Mesodermal cell (in vitro differentiated cells): Measurements from ENCODE around the gene STAMBPL1.
"Not testable (repeated sequence)": the region's sequence is repeated elsewhere in the genome, so short reads cannot be mapped to it uniquely, and the experiment has no call there.

ENCODE experiments used
- H3K27ac ChIP-seq: 2 replicates; pipeline ENCODE4 v1.7.0; 2013; ENCODE audit warnings: mild to moderate bottlenecking, low read depth, low read length, moderate library complexity; ENCODE audit not compliant: severe bottlenecking
- H3K36me3 ChIP-seq: 2 replicates; pipeline ENCODE4 v1.7.1; 2013; ENCODE audit warnings: mild to moderate bottlenecking, low read length, moderate library complexity; ENCODE audit not compliant: control insufficient read depth, insufficient read depth
- H3K4me1 ChIP-seq: one replicate; pipeline ENCODE4 v1.7.1; 2013; ENCODE audit warnings: mild to moderate bottlenecking, low read length; ENCODE audit not compliant: insufficient read depth, control insufficient read depth, poor library complexity, severe bottlenecking
- H3K4me3 ChIP-seq: 2 replicates; pipeline ENCODE4 v1.7.0; 2013; ENCODE audit warnings: low read length, control low read depth, mild to moderate bottlenecking; ENCODE audit not compliant: insufficient read depth, poor library complexity, severe bottlenecking; ENCODE audit errors: extremely low read depth
- H3K9me3 ChIP-seq: 2 replicates; pipeline ENCODE4 v1.7.1; 2013; ENCODE audit warnings: mild to moderate bottlenecking, low read length, moderate library complexity; ENCODE audit not compliant: control insufficient read depth
- WGBS, 2 experiments: methylation state at CpG; one replicate each; pipeline ENCODE4 v1.1.5; 2013; ENCODE audit warnings: missing lambda C conversion rate in 2 of 2; ENCODE audit not compliant: insufficient coverage in 2 of 2; 5-methylcytosine and 5-hydroxymethylcytosine counted together

STAMBPL1 gene

DNA sequence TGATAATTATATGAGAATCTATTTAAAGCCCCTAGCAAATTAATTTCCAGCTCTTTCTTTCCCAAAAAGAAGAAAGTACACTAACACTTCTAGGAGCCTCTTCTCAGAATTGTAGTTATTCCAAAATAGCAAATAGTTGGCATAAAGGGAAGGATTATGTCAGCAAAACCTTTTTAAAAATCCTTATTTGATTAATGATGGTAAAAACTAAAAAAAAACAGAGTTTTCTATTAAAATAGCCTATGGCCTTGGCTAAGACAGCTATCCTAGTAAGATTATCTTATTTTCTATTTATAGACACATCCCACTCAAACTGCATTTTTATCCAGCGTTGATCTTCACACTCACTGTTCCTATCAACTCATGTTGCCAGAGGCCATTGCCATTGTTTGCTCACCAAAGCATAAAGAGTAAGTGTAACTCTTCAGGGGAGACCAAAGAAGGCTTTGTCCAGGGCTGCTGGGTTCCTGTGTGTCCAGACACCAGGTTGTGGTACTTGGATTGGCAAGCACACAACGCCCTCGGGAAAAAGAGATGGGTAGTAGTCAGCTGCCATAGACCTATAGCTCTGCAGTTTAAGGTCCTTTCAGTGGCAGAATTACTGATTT lies 41.0 kb downstream of the STAMBPL1 start:
- Histone ChIP-seq H3K4me1 (no peaks in the 10 kb centered on the region), H3K27ac (no peak overlapping the region), H3K9me3 (no peaks in the 10 kb centered on the region), H3K4me3 (no peak overlapping the region), H3K36me3 (no peaks in the 10 kb centered on the region)
- 85 to 93% methylated on average over 2 to 3 of the region's 3 CpGs for WGBS, 2 experiments

DNA sequence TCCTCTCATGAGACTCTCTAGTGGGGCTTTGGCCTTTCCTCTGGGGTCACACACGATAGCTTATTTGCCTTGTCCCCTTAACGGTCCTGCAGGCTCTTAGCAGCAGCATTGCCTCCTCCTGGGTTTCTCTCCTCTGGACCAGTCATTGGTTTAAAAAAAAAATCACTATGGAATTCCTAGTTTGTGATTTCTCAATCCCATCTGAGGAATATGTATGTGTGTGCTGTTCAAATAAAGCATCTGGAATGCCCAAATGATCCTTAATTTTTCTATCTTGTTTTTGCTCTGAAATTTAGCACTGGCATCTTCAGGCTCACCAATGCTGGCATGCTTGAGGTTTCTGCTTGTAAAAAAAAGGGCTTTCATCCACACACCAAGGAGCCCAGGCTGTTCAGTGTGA lies 42.0 kb downstream of the STAMBPL1 start:
- Histone ChIP-seq H3K27ac (no peak overlapping the region), H3K4me3 (no peak overlapping the region), H3K9me3 (no peaks in the 10 kb centered on the region), H3K4me1 (no peaks in the 10 kb centered on the region), H3K36me3 (no peaks in the 10 kb centered on the region)
- 93 to 100% methylated on average over 2 of the region's 2 CpGs for WGBS, 2 experiments

DNA sequence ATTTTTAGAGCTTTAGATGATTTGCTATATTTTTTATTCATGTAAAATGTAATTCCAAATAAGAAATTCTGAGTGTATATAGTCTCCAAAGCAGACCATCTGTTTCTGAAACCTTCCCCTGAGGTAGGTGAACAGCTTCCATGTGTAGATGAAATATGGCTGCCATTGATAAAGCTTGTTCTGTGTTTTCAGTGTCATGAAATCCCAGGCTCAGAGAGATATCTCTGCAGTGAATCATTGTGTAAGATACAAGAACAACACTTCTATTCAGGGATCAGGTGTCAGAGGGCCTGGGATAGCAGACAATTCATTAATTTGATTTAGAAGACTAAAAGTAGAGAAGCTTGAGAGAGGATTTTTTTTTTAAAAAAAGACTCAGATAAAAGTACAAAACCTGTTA lies 43.5 kb downstream of the STAMBPL1 start:
- Histone ChIP-seq H3K4me1 (no peaks in the 10 kb centered on the region), H3K27ac (no peak overlapping the region), H3K36me3 (no peaks in the 10 kb centered on the region), H3K4me3 (no peak overlapping the region), H3K9me3 (no peaks in the 10 kb centered on the region)

DNA sequence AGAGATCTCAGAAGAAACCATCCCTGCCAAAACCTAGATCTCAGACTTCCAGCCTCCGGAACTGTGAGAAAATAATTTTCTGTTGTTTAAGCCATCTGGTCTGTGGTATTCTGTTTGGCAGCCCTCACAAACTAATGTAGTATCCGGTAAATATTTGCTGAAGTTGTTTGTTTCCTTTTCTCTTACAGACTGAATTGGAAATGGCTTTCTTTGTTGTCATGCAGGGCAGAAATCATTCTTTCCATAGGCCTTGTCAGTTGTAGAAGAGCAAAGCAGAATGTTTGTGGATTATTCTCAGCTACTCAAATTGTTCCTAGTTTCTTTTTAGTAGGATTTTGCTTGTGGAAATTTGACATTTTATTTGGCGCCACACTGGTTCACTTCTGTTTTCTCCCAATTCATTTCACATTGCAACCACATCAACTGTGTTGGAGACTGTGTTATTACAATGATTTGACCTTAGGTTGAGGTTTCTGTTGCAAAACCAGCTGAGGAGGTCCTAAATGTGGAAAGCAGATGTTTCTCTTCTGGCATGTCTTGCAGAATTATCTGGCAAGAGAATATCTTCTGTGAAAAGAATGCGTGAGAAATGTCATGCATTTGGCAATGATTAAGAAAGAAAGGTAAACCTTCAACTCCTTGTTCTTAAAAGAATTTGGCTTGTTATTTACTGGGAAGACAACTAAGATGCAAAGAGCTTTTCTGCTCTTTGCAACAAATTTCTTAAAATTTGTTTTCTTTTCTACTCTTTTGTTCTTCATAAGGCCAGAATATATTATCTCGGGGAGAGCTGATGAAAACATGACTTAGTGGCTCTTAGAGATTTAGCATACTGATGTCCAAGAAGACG lies 46.7 kb downstream of the STAMBPL1 start:
- H3K4me1 ChIP-seq: no peaks in the 10 kb centered on the region
- no peaks in the 10 kb centered on the region for H3K36me3 ChIP-seq
- H3K27ac ChIP-seq: no peak overlapping the region
- H3K9me3 ChIP-seq: no peaks in the 10 kb centered on the region
- no peak overlapping the region for H3K4me3 ChIP-seq
- WGBS, 2 experiments: 76 to 100% methylated on average over 2 to 3 of the region's 6 CpGs

DNA sequence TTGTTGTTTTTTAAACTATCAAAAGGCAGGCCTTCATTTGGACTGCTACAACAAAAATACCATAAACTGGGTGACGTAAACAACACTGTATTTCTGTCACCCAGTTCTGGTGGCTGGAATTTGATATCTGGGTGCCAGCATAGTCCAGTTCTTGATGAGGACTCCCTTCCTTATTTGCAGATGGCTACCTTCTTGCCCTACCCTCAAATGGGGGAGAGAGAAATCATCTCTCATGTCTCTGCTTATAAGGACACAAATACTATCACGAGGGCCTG lies 47.3 kb downstream of the STAMBPL1 start:
- no peak overlapping the region for H3K27ac ChIP-seq
- WGBS, 2 experiments: 76 to 92% methylated on average over 2 of the region's 2 CpGs

DNA sequence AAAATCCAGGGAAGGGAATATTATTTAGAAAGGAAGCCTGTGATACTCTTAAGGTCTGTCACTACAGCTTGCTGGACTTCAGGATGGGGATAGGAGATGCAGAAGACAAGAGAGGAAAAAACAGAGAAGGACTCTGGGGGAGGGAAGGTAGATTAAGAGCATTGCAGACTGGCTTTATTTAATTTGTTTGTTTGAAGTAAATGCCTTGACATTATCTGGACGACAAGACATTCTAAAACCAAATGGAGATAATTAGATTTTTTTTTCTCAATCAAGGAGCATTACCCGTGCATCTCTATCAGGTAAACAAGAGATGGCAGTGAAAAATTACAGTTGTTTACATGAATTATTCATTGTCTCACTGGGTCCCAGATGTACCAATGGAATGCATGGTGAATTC lies 48.2 kb downstream of the STAMBPL1 start:
- Histone ChIP-seq H3K4me3 (no peak overlapping the region), H3K27ac (no peak overlapping the region), H3K9me3 (no peaks in the 10 kb centered on the region), H3K36me3 (no peaks in the 10 kb centered on the region), H3K4me1 (no peaks in the 10 kb centered on the region)
- 75% methylated on average over 1 of the region's 2 CpGs; no CpG with 5 or more reads in 1 of the 2 experiments for WGBS, 2 experiments

More for the DNA sequence above, 47.3 kb downstream of the STAMBPL1 start:
- no peaks in the 10 kb centered on the region for H3K4me1 ChIP-seq
- H3K36me3 ChIP-seq: no peaks in the 10 kb centered on the region
- no peaks in the 10 kb centered on the region for H3K9me3 ChIP-seq
- no peak overlapping the region for H3K4me3 ChIP-seq

DNA sequence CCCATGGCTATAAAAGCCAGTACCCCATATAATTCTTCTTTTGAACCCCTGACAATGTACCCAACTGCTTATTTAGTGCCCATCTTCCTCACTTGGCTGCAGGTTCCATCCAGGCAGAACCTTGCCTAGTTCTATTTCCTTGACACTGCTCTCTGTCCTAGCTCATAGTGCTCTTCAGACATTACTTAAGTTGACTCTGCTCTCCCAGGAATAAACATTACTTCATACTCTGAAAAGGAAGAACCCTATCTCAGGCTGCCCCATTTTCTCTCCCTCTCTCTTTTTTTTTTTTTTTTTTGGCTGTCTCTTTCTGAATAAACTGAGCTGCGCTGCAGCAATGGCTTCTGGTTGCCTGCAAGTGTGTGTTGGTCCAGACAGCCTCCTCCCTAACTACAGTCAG lies 51.5 kb downstream of the STAMBPL1 start:
- H3K36me3 ChIP-seq: peaks cover 3% of the 10 kb centered on the region

DNA sequence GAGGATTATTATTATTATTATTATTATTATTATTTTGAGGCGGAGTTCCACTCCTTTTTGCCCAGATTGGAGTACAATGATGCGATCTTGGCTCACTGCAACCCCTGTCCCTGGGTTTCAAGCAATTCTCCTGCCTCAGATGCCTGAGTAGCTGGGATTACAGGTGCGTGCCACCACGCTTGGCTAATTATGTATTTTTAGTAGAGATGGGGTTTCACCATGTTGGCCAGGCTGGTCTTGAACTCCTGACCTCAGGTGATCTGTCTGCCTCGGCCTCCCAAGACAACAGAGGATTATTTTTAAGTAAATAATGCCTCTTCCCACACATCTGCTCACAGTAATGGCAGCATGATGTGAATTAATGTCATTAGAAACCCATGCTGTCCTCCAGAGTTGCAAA lies 52.0 kb downstream of the STAMBPL1 start:
- H3K4me1 ChIP-seq, H3K36me3 ChIP-seq, H3K9me3 ChIP-seq, H3K27ac ChIP-seq, H3K4me3 ChIP-seq: not testable (repeated sequence)
- WGBS, 2 experiments: 100% methylated on average over 1 to 3 of the region's 5 CpGs

More for the DNA sequence above, 51.5 kb downstream of the STAMBPL1 start:
- no CpG with 5 or more reads among the region's 1 CpG for WGBS, 2 experiments
- Histone ChIP-seq H3K9me3 (no peaks in the 10 kb centered on the region), H3K4me3 (no peak overlapping the region), H3K4me1 (no peaks in the 10 kb centered on the region), H3K27ac (no peak overlapping the region)

DNA sequence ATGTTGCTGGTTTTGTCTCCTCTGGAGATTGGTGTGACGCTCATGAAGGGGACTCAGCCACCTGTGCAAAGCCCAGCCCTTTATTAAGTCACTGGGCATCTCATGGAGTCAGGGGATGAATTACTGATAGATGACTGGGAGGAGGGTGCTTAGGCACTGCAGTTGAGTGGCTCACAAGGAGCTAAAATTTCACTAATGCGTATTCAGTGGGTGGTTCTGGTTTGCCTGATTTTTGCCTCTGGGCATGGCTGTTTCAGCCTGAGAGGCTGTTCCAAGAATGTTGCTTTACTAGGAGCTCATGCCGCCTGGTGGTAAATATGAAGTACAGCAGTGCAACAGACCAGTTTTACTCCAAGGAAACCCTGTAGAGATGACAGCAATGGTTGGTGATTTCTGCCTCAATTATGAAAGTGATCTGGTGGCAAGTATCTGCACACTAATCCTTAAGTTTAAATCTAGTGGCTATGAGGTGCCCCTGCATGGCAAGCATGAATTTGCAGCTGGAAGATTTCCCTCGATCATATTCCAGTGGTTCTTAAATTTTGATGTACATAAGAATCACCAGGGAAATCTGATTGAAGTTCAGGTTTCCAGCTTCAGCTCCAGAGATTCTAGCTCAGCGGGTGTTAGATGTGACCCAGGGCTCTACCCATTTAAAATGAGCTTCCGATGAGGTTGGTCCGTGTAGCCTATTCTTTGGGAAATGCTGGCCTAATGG lies 52.7 kb downstream of the STAMBPL1 start:
- Histone ChIP-seq H3K36me3 (peaks cover 7% of the 10 kb centered on the region), H3K9me3 (no peaks in the 10 kb centered on the region), H3K4me1 (no peaks in the 10 kb centered on the region), H3K4me3 (no peak overlapping the region), H3K27ac (no peak overlapping the region)
- WGBS, 2 experiments: 51 to 59% methylated on average over 6 of the region's 7 CpGs

DNA sequence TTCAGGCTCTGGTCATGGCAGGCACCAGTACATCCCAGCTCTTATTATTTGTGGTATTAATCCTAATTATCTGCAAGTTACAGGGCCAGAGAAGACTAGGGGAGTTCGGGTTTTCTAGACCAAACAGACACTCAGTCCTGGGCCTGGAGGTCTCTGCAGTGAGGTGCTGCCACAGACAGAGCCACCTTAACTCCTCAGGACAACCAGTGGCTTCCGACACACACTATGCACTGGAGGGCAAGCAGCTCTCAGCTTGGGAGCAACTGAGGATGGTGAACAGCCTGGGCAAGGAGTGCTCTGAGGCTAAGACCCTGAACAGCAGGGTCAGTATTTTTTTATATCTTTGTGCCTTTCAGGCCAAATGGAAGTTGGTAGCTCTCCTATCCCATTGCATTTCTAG lies 53.5 kb downstream of the STAMBPL1 start:
- Histone ChIP-seq H3K36me3 (peaks cover 15% of the 10 kb centered on the region), H3K9me3 (no peaks in the 10 kb centered on the region)
- WGBS, 2 experiments: 100% methylated on average over 1 of the region's 2 CpGs

More for the DNA sequence above, 53.5 kb downstream of the STAMBPL1 start:
- no peak overlapping the region for H3K27ac ChIP-seq
- H3K4me3 ChIP-seq: no peak overlapping the region
- no peaks in the 10 kb centered on the region for H3K4me1 ChIP-seq
